SU-DHL-6 (cell line): ENCODE measurements around the gene RAVER1.
"Not testable (repeated sequence)": the region's sequence is repeated elsewhere in the genome, so short reads cannot be mapped to it uniquely, and the experiment has no call there.

Experiments used
- EZH2phosphoT487 ChIP-seq: fragments of 200-600 bp; sonication (generic), shearing (Covaris generic); conservative IDR thresholded peaks from 2 replicates; pipeline ENCODE4 v1.6.1; 2018; ENCODE audit warnings: mild to moderate bottlenecking, antibody characterized with exemption, low read length, moderate library complexity, mixed read lengths
- TF ChIP-seq, protein P1 (sequence below): fragments of 200-600 bp; sonication (generic); IDR thresholded peaks from one replicate; pipeline ENCODE4 v1.5.1; 2017; ENCODE audit warnings: antibody characterized with exemption, mild to moderate bottlenecking, low read length, moderate library complexity; ENCODE audit not compliant: insufficient read depth, poor library complexity, severe bottlenecking

GRCh38 chr19:10383223-10383499, 49.8 kb upstream of the RAVER1 start:
- TF ChIP-seq, protein P1, sequence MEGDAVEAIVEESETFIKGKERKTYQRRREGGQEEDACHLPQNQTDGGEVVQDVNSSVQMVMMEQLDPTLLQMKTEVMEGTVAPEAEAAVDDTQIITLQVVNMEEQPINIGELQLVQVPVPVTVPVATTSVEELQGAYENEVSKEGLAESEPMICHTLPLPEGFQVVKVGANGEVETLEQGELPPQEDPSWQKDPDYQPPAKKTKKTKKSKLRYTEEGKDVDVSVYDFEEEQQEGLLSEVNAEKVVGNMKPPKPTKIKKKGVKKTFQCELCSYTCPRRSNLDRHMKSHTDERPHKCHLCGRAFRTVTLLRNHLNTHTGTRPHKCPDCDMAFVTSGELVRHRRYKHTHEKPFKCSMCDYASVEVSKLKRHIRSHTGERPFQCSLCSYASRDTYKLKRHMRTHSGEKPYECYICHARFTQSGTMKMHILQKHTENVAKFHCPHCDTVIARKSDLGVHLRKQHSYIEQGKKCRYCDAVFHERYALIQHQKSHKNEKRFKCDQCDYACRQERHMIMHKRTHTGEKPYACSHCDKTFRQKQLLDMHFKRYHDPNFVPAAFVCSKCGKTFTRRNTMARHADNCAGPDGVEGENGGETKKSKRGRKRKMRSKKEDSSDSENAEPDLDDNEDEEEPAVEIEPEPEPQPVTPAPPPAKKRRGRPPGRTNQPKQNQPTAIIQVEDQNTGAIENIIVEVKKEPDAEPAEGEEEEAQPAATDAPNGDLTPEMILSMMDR: not testable (repeated sequence)
- TF ChIP-seq EZH2phosphoT487: not testable (repeated sequence)
